GM23338 (cell line): ENCODE measurements around the gene PRR11. TPM values are rescaled to one million over a fixed set of nuclear protein-coding genes. Genes with fewer than 3 reads are reported as not detected.

Experiments used
- ATAC-seq: fragments of 200-7000 bp; cut with Tn5 transposase; 3 replicates; pipeline ENCODE4 v1.9.1; 2020
- DNase-seq: peaks from one replicate; pipeline ENCODE4 v3.0.0-alpha.2; 2015; ENCODE audit warnings: low spot score
- H2AFZ ChIP-seq: fragments of 200-600 bp; sonication (generic); 2 replicates; pipeline ENCODE4 v1.8.0; 2016; ENCODE audit warnings: antibody characterized with exemption, mild to moderate bottlenecking, moderate library complexity
- H3F3A ChIP-seq: fragments of 200-600 bp; sonication (generic); replicated peaks from 2 replicates; pipeline ENCODE4 v1.8.0; 2017; ENCODE audit warnings: antibody characterized with exemption, mixed run types, low read depth
- H3K27ac ChIP-seq: fragments of 200-600 bp; sonication (generic); 2 replicates; pipeline ENCODE4 v1.6.1; 2016; ENCODE audit warnings: low read depth
- H3K27me3 ChIP-seq: fragments of 200-600 bp; sonication (generic); 2 replicates; pipeline ENCODE4 v1.8.0; 2016; ENCODE audit warnings: mild to moderate bottlenecking, mixed run types, moderate library complexity; ENCODE audit not compliant: insufficient read depth
- H3K36me3 ChIP-seq: fragments of 200-600 bp; sonication (generic); 2 replicates; pipeline ENCODE4 v1.8.0; 2016; ENCODE audit warnings: mild to moderate bottlenecking; ENCODE audit not compliant: insufficient read depth
- H3K4me1 ChIP-seq: fragments of 200-600 bp; sonication (generic); 2 replicates; pipeline ENCODE4 v1.8.0; 2016; ENCODE audit warnings: mild to moderate bottlenecking, moderate library complexity; ENCODE audit not compliant: insufficient read depth
- H3K4me2 ChIP-seq: fragments of 200-600 bp; sonication (generic); 2 replicates; pipeline ENCODE4 v1.7.1; 2017; ENCODE audit warnings: mixed run types
- H3K4me3 ChIP-seq: fragments of 200-600 bp; sonication (generic); 2 replicates; pipeline ENCODE4 v1.6.1; 2016; ENCODE audit warnings: mixed run types
- H3K79me2 ChIP-seq: fragments of 200-600 bp; sonication (generic); replicated peaks from 2 replicates; pipeline ENCODE4 v1.8.0; 2017; ENCODE audit warnings: mild to moderate bottlenecking; ENCODE audit not compliant: insufficient read depth
- H3K9me2 ChIP-seq: fragments of 200-600 bp; sonication (generic); 2 replicates; pipeline ENCODE4 v1.8.0; 2017; ENCODE audit not compliant: insufficient read depth
- H4K20me1 ChIP-seq: fragments of 200-600 bp; sonication (generic); replicated peaks from 2 replicates; pipeline ENCODE4 v1.8.0; 2017; ENCODE audit warnings: mild to moderate bottlenecking; ENCODE audit not compliant: insufficient read depth
- H3K27ac Mint-ChIP-seq: 2 replicates; pipeline ENCODE4 v1.8.0; 2020; ENCODE audit warnings: inconsistent platforms, mild to moderate bottlenecking, moderate library complexity, mixed read lengths
- H3K27me3 Mint-ChIP-seq: 3 replicates; pipeline ENCODE4 v1.8.0; 2022; ENCODE audit warnings: low read depth, mild to moderate bottlenecking, moderate library complexity, mixed read lengths, inconsistent platforms; ENCODE audit not compliant: insufficient read depth, poor library complexity
- H3K36me3 Mint-ChIP-seq: 3 replicates; pipeline ENCODE4 v1.8.0; 2021; ENCODE audit warnings: low read depth, mild to moderate bottlenecking, inconsistent platforms, moderate library complexity, mixed read lengths
- H3K4me1 Mint-ChIP-seq: 3 replicates; pipeline ENCODE4 v1.8.0; 2020; ENCODE audit warnings: mild to moderate bottlenecking, inconsistent platforms, mixed read lengths
- H3K4me3 Mint-ChIP-seq: 3 replicates; pipeline ENCODE4 v1.8.0; 2021; ENCODE audit warnings: moderate library complexity, mild to moderate bottlenecking, inconsistent platforms, mixed read lengths
- H3K9me3 Mint-ChIP-seq: 3 replicates; pipeline ENCODE4 v1.8.0; 2020; ENCODE audit warnings: moderate library complexity, mild to moderate bottlenecking, inconsistent platforms, mixed read lengths
- CREB1 ChIP-seq: fragments of 250-450 bp; sonication (Bioruptor Pico); IDR thresholded peaks from 2 replicates; pipeline ENCODE4 v1.5.0; 2020; ENCODE audit warnings: low read depth, mild to moderate bottlenecking, moderate library complexity
- CTCF ChIP-seq, 2 experiments: fragments of 200-600 bp in 1 of 2; sonication (generic) in 1 of 2; conservative IDR thresholded peaks; 2 replicates each; pipeline versions ENCODE4 v1.5.1 to v1.6.1; 2016 to 2017; ENCODE audit warnings: antibody characterized with exemption in 2 of 2, low read depth in 2 of 2, mild to moderate bottlenecking in 2 of 2, moderate library complexity in 1 of 2
- ETS1 ChIP-seq: IDR thresholded peaks from 2 replicates; pipeline ENCODE4 v1.6.1; 2016; ENCODE audit warnings: antibody characterized with exemption
- EZH2 ChIP-seq: fragments of 200-600 bp; sonication (generic); IDR thresholded peaks from one replicate; pipeline ENCODE4 v1.8.0; 2017; ENCODE audit warnings: antibody characterized with exemption, mild to moderate bottlenecking, low read depth; ENCODE audit not compliant: unreplicated experiment
- EZH2phosphoT487 ChIP-seq: fragments of 200-600 bp; sonication (generic); IDR thresholded peaks from one replicate; pipeline ENCODE4 v1.8.1; 2018; ENCODE audit warnings: antibody characterized with exemption; ENCODE audit not compliant: unreplicated experiment
- JUNB ChIP-seq: IDR thresholded peaks from one replicate; pipeline ENCODE4 v1.6.1; 2016; ENCODE audit warnings: antibody characterized with exemption; ENCODE audit not compliant: unreplicated experiment
- NANOG ChIP-seq: IDR thresholded peaks from 2 replicates; pipeline ENCODE4 v1.6.1; 2016; ENCODE audit warnings: antibody characterized with exemption, borderline replicate concordance
- POLR2AphosphoS5 ChIP-seq: IDR thresholded peaks from 2 replicates; pipeline ENCODE4 v1.6.1; 2016; ENCODE audit warnings: antibody characterized with exemption, low read depth
- REST ChIP-seq: IDR thresholded peaks from one replicate; pipeline ENCODE4 v1.6.1; 2018; ENCODE audit warnings: antibody characterized with exemption; ENCODE audit not compliant: unreplicated experiment
- STAT1 ChIP-seq: IDR thresholded peaks from one replicate; pipeline ENCODE4 v1.6.1; 2016; ENCODE audit warnings: antibody characterized with exemption; ENCODE audit not compliant: unreplicated experiment
- ZNF114 ChIP-seq: fragments of 250-450 bp; sonication (Bioruptor Pico); IDR thresholded peaks from 2 replicates; pipeline ENCODE4 v1.5.0; 2020; ENCODE audit warnings: mild to moderate bottlenecking, moderate library complexity
- ZNF331 ChIP-seq: fragments of 250-450 bp; sonication (Bioruptor Pico); IDR thresholded peaks from 2 replicates; pipeline ENCODE4 v1.5.0; 2020; ENCODE audit warnings: low read depth, mild to moderate bottlenecking, moderate library complexity
- ZNF462 ChIP-seq: fragments of 250-450 bp; sonication (Bioruptor Pico); IDR thresholded peaks from 2 replicates; pipeline ENCODE4 v1.5.0; 2020; ENCODE audit warnings: mild to moderate bottlenecking, moderate library complexity
- polyA plus RNA-seq: library from polyadenylated mRNA; unstranded; fragments of >200 nt; fragmentation: Nextera tagmentation; extraction: Ambion mirVana; gene quantifications from 2 replicates; pipeline ENCODE4 v1.2.1, GENCODE V29; 2016
- total RNA-seq: library from RNA; depleted of rRNA; stranded (reverse); fragments of >200 nt; shearing (Covaris generic); gene quantifications from 2 replicates; pipeline ENCODE4 v1.2.3, GENCODE V29; 2014

The PRR11 gene
- total and polyA plus RNA-seq, 2 experiments from 2014 or later: 42.7 to 55.9 TPM

GRCh38 chr17:59234631-59235030 is 79.1 kb downstream of the PRR11 start:
- Mint-ChIP-seq H3K4me3 (no peak overlapping the region), H3K36me3 (no peaks in the 10 kb centered on the region), H3K9me3 (no peaks in the 10 kb centered on the region), H3K27me3 (no peaks in the 10 kb centered on the region), H3K4me1 (no peaks in the 10 kb centered on the region), H3K27ac (no peak overlapping the region)
- Histone ChIP-seq H4K20me1 (no peaks in the 10 kb centered on the region), H3K4me3 (no peak overlapping the region), H3F3A (no peaks in the 10 kb centered on the region), H3K27me3 (no peaks in the 10 kb centered on the region), H2AFZ (no peak overlapping the region), H3K79me2 (no peaks in the 10 kb centered on the region), H3K4me1 (no peaks in the 10 kb centered on the region), H3K4me2 (no peak overlapping the region), H3K27ac (no peak overlapping the region), H3K9me2 (no peaks in the 10 kb centered on the region), H3K36me3 (no peaks in the 10 kb centered on the region)
- ATAC-seq: no peak
- no peak for DNase-seq
- TF ChIP-seq ZNF462 (CRISPR knock-in tag) (no peak), NANOG (no peak), EZH2phosphoT487 (no peak), ETS1 (no peak), ZNF331 (CRISPR knock-in tag) (no peak), POLR2AphosphoS5 (no peak), CREB1 (CRISPR knock-in tag) (no peak), EZH2 (no peak), CTCF (conservative IDR thresholded peaks at IDR 0.05; ENCODE audit: low read depth in 2 of 2) (no peak), REST (no peak), JUNB (no peak), ZNF114 (CRISPR knock-in tag) (no peak), STAT1 (no peak)
